GM18867 (cell line): ENCODE measurements around the gene ALG6.

Source experiments
- ATAC-seq: cut with Tn5 transposase; IDR thresholded peaks from one replicate; pipeline ENCODE4 v1.9.1; 2021; ENCODE audit warnings: mild to moderate bottlenecking, moderate library complexity; ENCODE audit not compliant: unreplicated experiment

The ALG6 gene

GRCh38 chr1:63367215-63368103, at the start of gene ALG6:
TSS of gene ALG6 (plus strand) at chr1:63367627. CDS start at chr1:63370978, 3,351 bp downstream.
- peak; percentile 95 for ATAC-seq

- ATAC-seq: no peak
Observed at GRCh38 chr1:63317817-63318152, 49.6 kb upstream of the ALG6 start.

GRCh38 chr1:63318201-63318979, 49.0 kb upstream of the ALG6 start:
- ATAC-seq: no peak

- no peak for ATAC-seq
Observed at GRCh38 chr1:63319046-63320021, 48.1 kb upstream of the ALG6 start.

GRCh38 chr1:63320022-63320721, 47.3 kb upstream of the ALG6 start:
- ATAC-seq: no peak

- no peak for ATAC-seq
Observed at GRCh38 chr1:63321066-63321784, 46.2 kb upstream of the ALG6 start.

GRCh38 chr1:63321785-63322113, 45.7 kb upstream of the ALG6 start:
- ATAC-seq: no peak

GRCh38 chr1:63322114-63322943, 45.1 kb upstream of the ALG6 start, which contains the start of gene FOXD3:
TSS of gene FOXD3 (plus strand) at chr1:63322567. CDS start at chr1:63323059, 492 bp downstream.
- ATAC-seq: peak; percentile 65

- no peak for ATAC-seq
Observed at GRCh38 chr1:63322944-63323864, 44.2 kb upstream of the ALG6 start.

GRCh38 chr1:63323865-63324778, 43.3 kb upstream of the ALG6 start:
- no peak for ATAC-seq

- ATAC-seq: no peak
Observed at GRCh38 chr1:63324779-63325119, 42.7 kb upstream of the ALG6 start.

GRCh38 chr1:63325279-63325985, 42.0 kb upstream of the ALG6 start:
- ATAC-seq: no peak

- ATAC-seq: no peak
Observed at GRCh38 chr1:63326106-63326472, 41.3 kb upstream of the ALG6 start.

- no peak for ATAC-seq
Observed at GRCh38 chr1:63326473-63327380, 40.7 kb upstream of the ALG6 start.

GRCh38 chr1:63327417-63328054, 39.9 kb upstream of the ALG6 start:
- peak; percentile 58 for ATAC-seq
